Osteocyte (in vitro differentiated cells): Measurements from ENCODE around the gene NLRC5. TPM values are rescaled to one million over a fixed set of nuclear protein-coding genes. Genes with fewer than 3 reads are reported as not detected.

ENCODE experiments used
- DNase-seq: peaks from one replicate; pipeline ENCODE4 v3.0.0; 2021; ENCODE audit warnings: mixed read lengths; ENCODE audit not compliant: unreplicated experiment; ENCODE audit errors: extremely low spot score
- H3K27ac Mint-ChIP-seq: one replicate; pipeline ENCODE4 v1.8.0; 2021; ENCODE audit warnings: mild to moderate bottlenecking, mixed read lengths; ENCODE audit not compliant: unreplicated experiment
- H3K27me3 Mint-ChIP-seq: one replicate; pipeline ENCODE4 v1.8.0; 2021; ENCODE audit warnings: mixed read lengths; ENCODE audit not compliant: unreplicated experiment
- H3K36me3 Mint-ChIP-seq: one replicate; pipeline ENCODE4 v1.8.0; 2021; ENCODE audit warnings: mixed read lengths; ENCODE audit not compliant: unreplicated experiment
- H3K4me1 Mint-ChIP-seq: one replicate; pipeline ENCODE4 v1.8.0; 2021; ENCODE audit warnings: mixed read lengths; ENCODE audit not compliant: unreplicated experiment
- H3K4me3 Mint-ChIP-seq: one replicate; pipeline ENCODE4 v1.8.0; 2021; ENCODE audit warnings: mild to moderate bottlenecking, moderate library complexity, mixed read lengths; ENCODE audit not compliant: unreplicated experiment
- H3K9me3 Mint-ChIP-seq: one replicate; pipeline ENCODE4 v1.8.0; 2021; ENCODE audit warnings: mixed read lengths; ENCODE audit not compliant: unreplicated experiment
- CTCF ChIP-seq: fragments of 200-600 bp; sonication (generic); IDR thresholded peaks from 2 replicates; pipeline ENCODE4 v1.5.0; 2021; ENCODE audit warnings: antibody characterized with exemption, mild to moderate bottlenecking, moderate library complexity
- total RNA-seq: library from RNA; stranded (reverse); gene quantifications from 2 replicates; pipeline ENCODE4 v1.2.1, GENCODE V29; 2021

The NLRC5 gene
- total RNA-seq, 1 donor from 2014 or later = 24.7 TPM

- no peak for DNase-seq
- Mint-ChIP-seq H3K4me3 (no peak overlapping the region), H3K36me3 (peaks cover 11% of the 10 kb centered on the region), H3K27me3 (no peaks in the 10 kb centered on the region), H3K4me1 (peaks cover 9% of the 10 kb centered on the region), H3K27ac (no peak overlapping the region), H3K9me3 (no peaks in the 10 kb centered on the region)
- no peak for TF ChIP-seq CTCF
Observed at GRCh38 chr16:57042157-57043111, 53.1 kb downstream of the NLRC5 start.

GRCh38 chr16:57043248-57043647 lies 53.9 kb downstream of the NLRC5 start:
- Mint-ChIP-seq H3K9me3 (no peaks in the 10 kb centered on the region), H3K4me1 (peaks cover 9% of the 10 kb centered on the region), H3K36me3 (peaks cover 11% of the 10 kb centered on the region), H3K4me3 (no peak overlapping the region), H3K27me3 (no peaks in the 10 kb centered on the region), H3K27ac (no peak overlapping the region)
- DNase-seq = no peak
- TF ChIP-seq CTCF = no peak

GRCh38 chr16:57044931-57045693 lies 55.8 kb downstream of the NLRC5 start:
- H3K4me1 Mint-ChIP-seq = peaks cover 2% of the 10 kb centered on the region
- no peak overlapping the region for H3K27ac Mint-ChIP-seq
- H3K36me3 Mint-ChIP-seq = peaks cover 10% of the 10 kb centered on the region
- H3K4me3 Mint-ChIP-seq = no peak overlapping the region
- TF ChIP-seq CTCF = no peak
- no peaks in the 10 kb centered on the region for H3K9me3 Mint-ChIP-seq
- no peak for DNase-seq
- H3K27me3 Mint-ChIP-seq = no peaks in the 10 kb centered on the region

GRCh38 chr16:57045694-57046381 lies 56.5 kb downstream of the NLRC5 start:
- Mint-ChIP-seq H3K9me3 (no peaks in the 10 kb centered on the region), H3K36me3 (peaks cover 7% of the 10 kb centered on the region), H3K4me3 (no peak overlapping the region), H3K27ac (no peak overlapping the region), H3K27me3 (no peaks in the 10 kb centered on the region), H3K4me1 (peaks cover 2% of the 10 kb centered on the region)
- no peak for DNase-seq
- TF ChIP-seq CTCF = peak; percentile 68
